ENCODE results near the gene SCRN1.

Gene SCRN1

DNA sequence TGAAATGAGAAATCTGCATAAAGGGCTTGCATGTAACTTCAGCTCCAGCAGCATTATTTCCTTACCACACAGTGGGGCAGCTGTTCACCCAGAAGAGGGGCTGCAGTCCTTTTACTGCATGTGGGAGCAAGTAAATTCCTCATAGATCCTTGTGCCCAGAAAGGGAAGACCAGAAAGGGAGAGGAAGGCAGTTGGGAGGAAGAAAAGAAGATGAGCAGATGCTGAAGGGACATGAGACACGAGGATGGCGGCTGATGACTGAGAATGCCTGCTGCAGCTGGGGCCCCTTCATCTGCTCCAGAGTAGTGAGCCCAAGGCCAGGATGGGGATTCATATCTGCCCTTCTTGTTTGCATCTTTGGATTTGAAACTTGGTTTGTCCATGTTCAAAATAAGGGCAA is 102.8 kb downstream of the SCRN1 start:
- no peak for DNase-seq

DNA sequence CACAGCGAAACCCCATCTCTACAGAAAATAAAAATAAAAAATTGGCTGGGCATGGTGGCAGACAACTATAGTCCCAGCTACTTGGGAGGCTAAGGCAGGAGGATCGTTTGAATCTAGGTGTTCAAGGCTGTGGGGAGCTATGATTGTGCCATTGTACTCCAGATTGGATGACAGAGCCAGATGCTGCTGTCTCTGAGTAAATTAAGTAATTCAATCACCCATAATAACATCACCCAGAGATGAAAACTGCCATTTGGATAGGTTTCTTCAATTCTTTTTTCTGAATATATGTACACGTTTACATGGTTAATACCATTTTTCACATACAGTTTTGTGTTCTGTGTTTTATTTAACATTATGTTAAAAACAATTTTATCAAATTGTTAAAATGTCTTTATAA is 104.0 kb downstream of the SCRN1 start:
- no peak for DNase-seq

- DNase-seq, result no peak
These were observed 105.0 kb downstream of the SCRN1 start for GRCh38 chr7:29884399-29885272.

- DNase-seq, result no peak
These were observed 105.9 kb downstream of the SCRN1 start for GRCh38 chr7:29883462-29884398.

- no peak for DNase-seq
These were observed 107.1 kb downstream of the SCRN1 start for GRCh38 chr7:29882481-29882880.

DNA sequence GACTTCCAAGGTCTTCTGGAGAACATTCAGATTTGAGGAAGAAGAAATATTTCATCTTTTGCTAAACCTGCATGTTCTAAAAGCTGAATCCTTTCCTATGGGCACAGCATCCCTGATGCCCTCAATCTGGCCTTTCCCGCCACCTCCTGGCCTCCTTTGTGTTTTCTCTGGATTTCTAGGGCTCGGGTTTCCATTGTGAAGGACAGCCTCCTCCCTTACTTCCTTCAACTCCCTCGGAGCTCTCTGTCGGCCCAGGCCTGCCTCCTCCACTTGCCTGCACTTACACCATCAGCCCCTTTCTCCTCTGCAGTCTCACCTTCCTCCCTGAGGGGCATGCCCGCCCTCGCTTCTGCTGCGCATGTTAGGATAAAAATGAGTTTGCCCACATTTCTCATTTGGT is 107.9 kb downstream of the SCRN1 start:
- no peak for DNase-seq

DNA sequence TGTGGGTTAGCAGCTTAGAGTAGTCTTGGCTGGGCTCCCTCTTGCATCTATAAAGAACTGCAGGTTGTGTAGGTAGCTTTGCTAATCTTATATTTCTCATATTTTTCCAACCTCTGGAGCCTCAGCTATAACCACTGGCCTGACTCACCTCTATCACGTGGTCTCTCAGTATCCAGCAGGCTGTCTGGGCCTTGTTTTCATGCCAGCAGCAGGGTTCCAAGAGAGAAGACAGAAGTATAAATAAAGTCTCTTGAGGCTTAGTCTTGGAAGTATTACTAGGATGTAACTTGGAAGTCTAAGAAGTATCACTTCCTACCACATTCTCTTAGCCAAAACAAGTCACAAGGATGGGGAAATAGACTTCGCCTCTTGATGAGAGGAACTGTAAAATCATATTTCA is 110.0 kb downstream of the SCRN1 start:
- no peak for DNase-seq

GRCh38 chr7:29878081-29878688 is 111.4 kb downstream of the SCRN1 start:
- no peak for DNase-seq

- no peak for DNase-seq
These were observed 112.4 kb downstream of the SCRN1 start for GRCh38 chr7:29877196-29877595.

- DNase-seq, result peak; percentile 6
These were observed 113.9 kb downstream of the SCRN1 start for GRCh38 chr7:29875741-29876140.

DNA sequence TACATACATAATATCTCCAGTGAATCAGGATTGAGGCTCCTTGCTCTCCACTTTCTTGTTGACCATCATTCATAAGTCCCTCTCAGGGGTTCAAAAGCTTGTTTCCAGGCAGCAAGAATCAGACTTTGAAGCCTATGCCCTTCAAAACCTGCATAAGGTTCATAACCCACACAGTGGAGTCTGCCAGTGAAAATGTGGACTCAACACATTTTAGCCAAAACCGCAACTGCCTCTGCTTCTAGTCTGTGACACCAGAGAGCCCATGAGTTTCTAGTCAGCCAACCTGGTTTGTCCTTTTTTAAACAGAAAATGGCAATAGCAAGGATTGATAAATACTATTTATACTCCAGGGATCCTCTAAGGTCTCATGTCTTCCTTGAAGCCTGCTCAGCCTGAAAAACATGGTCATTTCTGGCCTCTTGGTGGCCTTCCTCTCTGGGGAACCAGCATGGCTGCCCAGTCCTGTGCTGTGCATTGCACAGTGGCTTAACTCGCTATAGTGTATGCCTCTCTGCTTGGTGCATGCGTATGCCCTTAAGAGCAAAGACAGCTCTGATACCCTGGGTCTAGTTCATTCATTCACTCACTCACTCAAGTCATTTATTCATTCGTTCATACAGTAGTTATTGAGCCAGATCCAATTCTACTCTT is 115.8 kb downstream of the SCRN1 start:
- no peak for DNase-seq

DNA sequence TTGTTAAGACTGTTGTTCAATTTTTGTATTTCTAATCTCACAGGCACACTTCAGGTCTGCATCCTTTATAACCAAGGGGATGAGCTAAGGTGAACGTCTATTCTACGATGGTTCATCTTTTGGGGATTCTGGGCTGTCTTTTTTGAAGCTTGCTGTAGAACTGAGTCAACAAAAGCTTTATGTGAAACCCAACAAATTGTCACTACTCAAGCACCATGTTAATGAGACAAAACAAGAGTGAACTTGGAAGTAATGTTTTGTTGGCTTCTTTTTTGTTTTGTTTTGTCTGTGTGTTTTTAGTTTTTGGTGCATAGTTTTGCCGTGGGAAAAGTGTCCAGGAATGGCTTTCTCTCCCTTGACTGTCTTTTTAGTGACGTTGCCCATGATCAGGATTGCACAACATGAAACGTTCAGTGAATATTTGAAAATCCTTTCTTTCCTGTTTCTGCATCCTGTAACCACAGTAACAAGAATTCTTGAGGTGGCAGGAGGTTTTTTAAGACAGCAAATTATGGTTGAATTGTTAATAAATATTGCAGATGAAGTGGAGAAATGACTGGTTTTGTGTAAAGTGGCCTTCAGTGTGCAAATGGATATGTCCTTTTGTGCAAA is 117.7 kb downstream of the SCRN1 start:
- no peak for DNase-seq
